Common myeloid progenitor, CD34-positive (primary cell): ENCODE measurements around the gene SPAG16.
A peak's percentile ranks its signal among the peaks of the same experiment; 100 is the strongest.
"Not testable (repeated sequence)": the region's sequence is repeated elsewhere in the genome, so short reads cannot be mapped to it uniquely, and the experiment has no call there.

Experiments
- CTCF ChIA-PET: fragments of 350-600 bp; sonication (Branson Sonifier 250); formaldehyde crosslinking; loops from one replicate; lab custom pipeline; 2021; ENCODE audit warnings: antibody characterized with exemption; lab: Charles Lee
- POLR2A ChIA-PET: fragments of 350-600 bp; sonication (Branson Sonifier 250); formaldehyde crosslinking; loops from one replicate; lab custom pipeline; 2021; ENCODE audit warnings: antibody characterized with exemption; lab: Charles Lee
- DNase-seq, 3 donors: peaks; one replicate each; pipeline versions ENCODE4 v3.0.0 to v3.0.0-alpha.2; 2013
- H3K27ac ChIP-seq, 2 experiments: 1 replicate in 1 of 2; 2 replicates in 1 of 2; pipeline ENCODE4 v1.7.0; 2013; ENCODE audit warnings: inconsistent platforms in 2 of 2, low read length in 2 of 2, mild to moderate bottlenecking in 2 of 2, low read depth in 1 of 2, moderate library complexity in 1 of 2; ENCODE audit not compliant: severe bottlenecking in 2 of 2, insufficient read depth in 1 of 2, poor library complexity in 1 of 2
- H3K27me3 ChIP-seq, 5 experiments: replicated peaks in 2 of 5; 1 replicate in 3 of 5; 2 replicates in 2 of 5; pipeline versions ENCODE4 v1.6.1 to v1.7.0; 2013; ENCODE audit warnings: low read length in 4 of 5, mild to moderate bottlenecking in 2 of 5, moderate library complexity in 2 of 5, inconsistent platforms in 1 of 5; ENCODE audit not compliant: insufficient read depth in 5 of 5, control insufficient read depth in 4 of 5
- H3K36me3 ChIP-seq, 4 experiments: 1 replicate in 2 of 4; 2 replicates in 2 of 4; pipeline versions ENCODE4 v1.6.1 to v1.7.0; 2013; ENCODE audit warnings: low read length in 3 of 4, control low read depth in 1 of 4, mild to moderate bottlenecking in 1 of 4; ENCODE audit not compliant: control insufficient read depth in 4 of 4, insufficient read depth in 4 of 4
- H3K4me1 ChIP-seq, 4 experiments: 1 replicate in 3 of 4; 2 replicates in 1 of 4; pipeline versions ENCODE4 v1.6.1 to v1.7.1; 2013; ENCODE audit warnings: low read length in 3 of 4, mild to moderate bottlenecking in 3 of 4, control low read depth in 1 of 4, inconsistent platforms in 1 of 4, moderate library complexity in 1 of 4; ENCODE audit not compliant: control insufficient read depth in 4 of 4, insufficient read depth in 4 of 4; ENCODE audit errors: control extremely low read depth in 1 of 4
- H3K4me3 ChIP-seq, 7 experiments: 1 replicate in 4 of 7; 2 replicates in 3 of 7; pipeline versions ENCODE4 v1.5.1 to v1.7.0; 2013; ENCODE audit warnings: mild to moderate bottlenecking in 7 of 7, low read length in 6 of 7, moderate library complexity in 6 of 7, inconsistent platforms in 2 of 7, low read depth in 2 of 7, control low read depth in 1 of 7; ENCODE audit not compliant: insufficient read depth in 4 of 7, control insufficient read depth in 1 of 7; ENCODE audit errors: extremely low read depth in 1 of 7
- H3K9me3 ChIP-seq, 5 experiments: 1 replicate in 4 of 5; 2 replicates in 1 of 5; pipeline versions ENCODE4 v1.6.1 to v1.7.1; 2013; ENCODE audit warnings: low read length in 4 of 5, mild to moderate bottlenecking in 2 of 5, inconsistent platforms in 1 of 5, low read depth in 1 of 5, moderate library complexity in 1 of 5; ENCODE audit not compliant: control insufficient read depth in 4 of 5, insufficient read depth in 2 of 5; ENCODE audit errors: control extremely low read depth in 1 of 5
- WGBS: methylation state at CpG from one replicate; pipeline ENCODE4 v1.1.5; 2013; ENCODE audit not compliant: insufficient coverage; 5-methylcytosine and 5-hydroxymethylcytosine counted together

SPAG16 gene

GRCh38 chr2:213710164-213710563 lies 425.9 kb downstream of the SPAG16 start:
- Histone ChIP-seq H3K27ac (no peak overlapping the region), H3K27me3 (no peaks in the 10 kb centered on the region), H3K9me3 (no peaks in the 10 kb centered on the region), H3K4me3 (no peak overlapping the region), H3K4me1 (no peaks in the 10 kb centered on the region), H3K36me3 (no peaks in the 10 kb centered on the region)
- no CpG with 5 or more reads among the region's 6 CpGs for whole genome bisulfite sequencing
- no peak for DNase-seq
- CTCF ChIA-PET = no interaction called here
- POLR2A ChIA-PET = no interaction called here

GRCh38 chr2:213718411-213718810 lies 434.1 kb downstream of the SPAG16 start:
- DNase-seq, H3K9me3 ChIP-seq, H3K4me3 ChIP-seq, H3K27me3 ChIP-seq, H3K36me3 ChIP-seq, H3K27ac ChIP-seq, CTCF ChIA-PET, H3K4me1 ChIP-seq, POLR2A ChIA-PET: not testable (repeated sequence)
- 100% methylated on average over 4 of the region's 16 CpGs for WGBS

- Histone ChIP-seq H3K27ac (no peak overlapping the region), H3K36me3 (no peaks in the 10 kb centered on the region), H3K4me3 (no peak overlapping the region), H3K27me3 (no peaks in the 10 kb centered on the region), H3K9me3 (no peaks in the 10 kb centered on the region), H3K4me1 (peaks cover 0 to 4% (median 0%) of the 10 kb centered on the region in 4 experiments)
- 93% methylated on average over 1 of the region's 1 CpG for WGBS
- no peak for DNase-seq
- ChIA-PET CTCF (no interaction called here), POLR2A (no interaction called here)
Measured at GRCh38 chr2:213722565-213722964, 438.3 kb downstream of the SPAG16 start.

GRCh38 chr2:213723041-213723560 lies 438.8 kb downstream of the SPAG16 start:
- Histone ChIP-seq H3K27me3 (no peaks in the 10 kb centered on the region), H3K4me1 (peaks cover 0 to 4% (median 0%) of the 10 kb centered on the region in 4 experiments), H3K4me3 (no peak overlapping the region), H3K36me3 (no peaks in the 10 kb centered on the region), H3K9me3 (no peaks in the 10 kb centered on the region), H3K27ac (no peak overlapping the region)
- WGBS = 100% methylated on average over 1 of the region's 2 CpGs
- ChIA-PET CTCF (no interaction called here), POLR2A (no interaction called here)
- no peak for DNase-seq

- Histone ChIP-seq H3K4me3 (no peak overlapping the region), H3K36me3 (no peaks in the 10 kb centered on the region), H3K27ac (no peak overlapping the region), H3K27me3 (no peaks in the 10 kb centered on the region), H3K4me1 (peaks cover 0 to 4% (median 0%) of the 10 kb centered on the region in 4 experiments), H3K9me3 (no peaks in the 10 kb centered on the region)
- POLR2A ChIA-PET = no interaction called here
- WGBS = no CpG with 5 or more reads among the region's 1 CpG
- CTCF ChIA-PET = no interaction called here
- DNase-seq = peak in 1 of 3 donors; percentile 1
Measured at GRCh38 chr2:213723707-213724106, 439.4 kb downstream of the SPAG16 start.

- ChIA-PET POLR2A (no interaction called here), CTCF (no interaction called here)
- WGBS = 100% methylated on average over 1 of the region's 1 CpG
- Histone ChIP-seq H3K27me3 (no peaks in the 10 kb centered on the region), H3K27ac (no peak overlapping the region), H3K4me1 (peaks cover 0 to 4% (median 0%) of the 10 kb centered on the region in 4 experiments), H3K36me3 (no peaks in the 10 kb centered on the region), H3K9me3 (no peaks in the 10 kb centered on the region), H3K4me3 (no peak overlapping the region)
- DNase-seq = no peak
Measured at GRCh38 chr2:213726101-213726500, 441.8 kb downstream of the SPAG16 start.

GRCh38 chr2:213733893-213734292 lies 449.6 kb downstream of the SPAG16 start:
- no peaks in the 10 kb centered on the region for H3K27me3 ChIP-seq
- 93% methylated on average over 2 of the region's 3 CpGs for WGBS
- peaks cover 0 to 1% (median 0%) of the 10 kb centered on the region in 5 experiments for H3K9me3 ChIP-seq
- no peak overlapping the region for H3K4me3 ChIP-seq
- H3K27ac ChIP-seq = no peak overlapping the region
- no peaks in the 10 kb centered on the region for H3K4me1 ChIP-seq
- DNase-seq = no peak
- ChIA-PET POLR2A (no interaction called here), CTCF (no interaction called here)
- no peaks in the 10 kb centered on the region for H3K36me3 ChIP-seq
